GM12878 (cell line): ENCODE measurements around the gene TRMT44. TPM values are rescaled to one million over a fixed set of nuclear protein-coding genes. Genes with fewer than 3 reads are reported as not detected.

Experiments used
- ATAC-seq: fragments of 200-7000 bp; cut with Tn5 transposase; 3 replicates; pipeline ENCODE4 v1.9.1; 2020; ENCODE audit warnings: mild to moderate bottlenecking, moderate library complexity
- BruUV-seq: library from RNA; stranded (reverse); fragments of 400-500 nt; replicated peaks from 2 replicates; lab custom pipeline; 2021; lab: Mats Ljungman, UMichigan
- CTCF ChIA-PET: fragments of 300-600 bp; sonication (Branson Sonifier 250); formaldehyde crosslinking; extraction: SDS; loops from one replicate; lab custom pipeline; 2021; ENCODE audit warnings: inconsistent platforms; lab: Yijun Ruan, JAX
- POLR2A ChIA-PET: fragments of 350-600 bp; formaldehyde crosslinking; extraction: SDS; loops from one replicate; lab custom pipeline; 2021; ENCODE audit warnings: inconsistent platforms; lab: Charles Lee
- RAD21 ChIA-PET: fragments of 300-600 bp; sonication (Branson Sonifier 250); formaldehyde crosslinking; loops from one replicate; lab custom pipeline; 2023; ENCODE audit warnings: antibody characterized with exemption; ENCODE audit not compliant: unreplicated experiment; lab: Charles Lee
- SMC1A ChIA-PET: fragments of 300-600 bp; sonication (Branson Sonifier 250); formaldehyde crosslinking; loops from one replicate; lab custom pipeline; 2023; ENCODE audit not compliant: unreplicated experiment, uncharacterized antibody; lab: Charles Lee
- DNase-seq: peaks from one replicate; pipeline ENCODE4 v3.0.0-alpha.2; 2011; ENCODE audit warnings: low read depth, low spot score
- FAIRE-seq: peaks from 3 replicates; lab custom pipeline; 2011; peaks lifted over from hg19 to GRCh38; lab: Jason Lieb, UNC
- H2AFZ ChIP-seq: 2 replicates; pipeline ENCODE4 v1.6.0; 2011; ENCODE audit warnings: low read depth, low read length, control low read depth; ENCODE audit not compliant: control insufficient read depth
- H3K27ac ChIP-seq: 2 replicates; pipeline ENCODE4 v1.5.1; 2011; ENCODE audit warnings: control low read depth; ENCODE audit not compliant: control insufficient read depth, insufficient read depth
- H3K27me3 ChIP-seq, 2 experiments: replicated peaks in 1 of 2; 2 replicates each; pipeline versions ENCODE4 v1.6.0 to v1.6.1; 2011; ENCODE audit warnings: low read length in 1 of 2; ENCODE audit not compliant: control insufficient read depth in 2 of 2, insufficient read depth in 2 of 2
- H3K36me3 ChIP-seq, 2 experiments: 2 replicates each; pipeline ENCODE4 v1.5.1; 2011; ENCODE audit warnings: low read length in 1 of 2; ENCODE audit not compliant: control insufficient read depth in 2 of 2, insufficient read depth in 2 of 2
- H3K4me1 ChIP-seq: 2 replicates; pipeline ENCODE4 v1.6.1; 2011; ENCODE audit warnings: mild to moderate bottlenecking, low read length, moderate library complexity, mixed read lengths; ENCODE audit not compliant: control insufficient read depth, insufficient read depth
- H3K4me2 ChIP-seq: 2 replicates; pipeline ENCODE4 v1.6.0; 2011; ENCODE audit warnings: control low read depth; ENCODE audit not compliant: control insufficient read depth, insufficient read depth
- H3K4me3 ChIP-seq: fragments of 200-600 bp; sonication (generic); 2 replicates; pipeline ENCODE4 v1.5.1; 2016
- H3K79me2 ChIP-seq: 2 replicates; pipeline ENCODE4 v1.6.0; 2011; ENCODE audit warnings: low read length; ENCODE audit not compliant: control insufficient read depth, insufficient read depth
- H3K9ac ChIP-seq: 2 replicates; pipeline ENCODE4 v1.8.0; 2011; ENCODE audit warnings: low read length, control low read depth, mixed read lengths; ENCODE audit not compliant: control insufficient read depth, insufficient read depth
- H3K9me3 ChIP-seq: replicated peaks from 3 replicates; pipeline ENCODE4 v1.5.1; 2011; ENCODE audit warnings: mild to moderate bottlenecking, low read length; ENCODE audit not compliant: control insufficient read depth, insufficient read depth
- H4K20me1 ChIP-seq: 2 replicates; pipeline ENCODE4 v1.6.0; 2011; ENCODE audit not compliant: control insufficient read depth, insufficient read depth
- NFXL1 ChIP-seq: fragments of 450-650 bp; IDR thresholded peaks from 2 replicates; pipeline ENCODE4 v1.6.1; 2017; ENCODE audit warnings: antibody characterized with exemption, mild to moderate bottlenecking, borderline replicate concordance
- POLR2AphosphoS2 ChIP-seq: IDR thresholded peaks from 2 replicates; pipeline ENCODE4 v1.6.1; 2011; ENCODE audit warnings: low read depth, mild to moderate bottlenecking, low read length, improper control_type of control experiment, moderate library complexity
- SREBF1 ChIP-seq: IDR thresholded peaks from 2 replicates; pipeline ENCODE4 v1.6.1; 2012; ENCODE audit warnings: mild to moderate bottlenecking, low read length
- STAT1 ChIP-seq: fragments of 450-650 bp; conservative IDR thresholded peaks from 2 replicates; pipeline ENCODE4 v1.6.1; 2014; ENCODE audit warnings: antibody characterized with exemption, mild to moderate bottlenecking
- TBL1XR1 ChIP-seq: IDR thresholded peaks from 2 replicates; pipeline ENCODE4 v1.6.1; 2012; ENCODE audit warnings: low read depth, low read length, improper control_type of control experiment
- TCF7 ChIP-seq: IDR thresholded peaks from 2 replicates; pipeline ENCODE4 v1.6.1; 2014; ENCODE audit warnings: antibody characterized with exemption, borderline replicate concordance
- ZNF217 ChIP-seq: fragments of 450-650 bp; IDR thresholded peaks from 2 replicates; pipeline ENCODE4 v1.6.1; 2017; ENCODE audit warnings: antibody characterized with exemption, mild to moderate bottlenecking
- WGBS: methylation state at CpG from one replicate; pipeline ENCODE4 v1.1.6; 2016; ENCODE audit warnings: low lambda C conversion rate; ENCODE audit not compliant: insufficient replicate concordance, insufficient coverage; ENCODE audit errors: missing lambda C conversion rate; 5-methylcytosine and 5-hydroxymethylcytosine counted together
- in situ Hi-C: fragments of 300-500 bp; cut with MboI; formaldehyde crosslinking; loops from 9 replicates; pipeline ENCODE4 v1.14.3; 2018; ENCODE audit warnings: mixed read lengths
- intact Hi-C: fragments of 100-400 bp; cut with micrococcal nuclease; formaldehyde crosslinking; loops from one replicate; pipeline ENCODE4 v1.14.2; 2022; ENCODE audit not compliant: unreplicated experiment
- polyA plus RNA-seq, 11 experiments: library from polyadenylated mRNA; depleted of rRNA in 4 of 11; unstranded in 6 of 11; stranded (reverse) in 5 of 11; fragments of >200 nt; fragmentation: Nextera tagmentation in 4 of 11; fragmentation: Illumina TruSeq in 1 of 11; extraction: Ambion mirVana in 4 of 11; extraction: Trizol in 1 of 11; gene quantifications; 1 replicate in 1 of 11; 2 replicates in 10 of 11; pipeline versions ENCODE4 v1.2.1 to v1.2.3, GENCODE V29; 2011 to 2016; ENCODE audit warnings: inconsistent platforms in 2 of 11, missing spikeins in 2 of 11, low read depth in 1 of 11
- total RNA-seq, 4 experiments: library from RNA; depleted of rRNA in 3 of 4; stranded (reverse); fragments of >200 nt in 3 of 4; fragmentation: Illumina TruSeq in 1 of 4; extraction: Trizol in 1 of 4; gene quantifications; 2 replicates each; pipeline versions ENCODE4 v1.2.1 to v1.2.3, GENCODE V29; 2013 to 2021
- TF ChIP-seq, protein P1 (sequence below): fragments of 450-650 bp; IDR thresholded peaks from 2 replicates; pipeline ENCODE4 v1.6.1; 2018; ENCODE audit warnings: borderline replicate concordance, mild to moderate bottlenecking; ENCODE audit not compliant: partially characterized antibody

The TRMT44 gene
- total and polyA plus RNA-seq, 10 of the 15 experiments (the other 5 are each of a cell fraction or from before 2014, with no cell fraction given) = 1.3 to 18.5 (median 10.1) TPM

DNA sequence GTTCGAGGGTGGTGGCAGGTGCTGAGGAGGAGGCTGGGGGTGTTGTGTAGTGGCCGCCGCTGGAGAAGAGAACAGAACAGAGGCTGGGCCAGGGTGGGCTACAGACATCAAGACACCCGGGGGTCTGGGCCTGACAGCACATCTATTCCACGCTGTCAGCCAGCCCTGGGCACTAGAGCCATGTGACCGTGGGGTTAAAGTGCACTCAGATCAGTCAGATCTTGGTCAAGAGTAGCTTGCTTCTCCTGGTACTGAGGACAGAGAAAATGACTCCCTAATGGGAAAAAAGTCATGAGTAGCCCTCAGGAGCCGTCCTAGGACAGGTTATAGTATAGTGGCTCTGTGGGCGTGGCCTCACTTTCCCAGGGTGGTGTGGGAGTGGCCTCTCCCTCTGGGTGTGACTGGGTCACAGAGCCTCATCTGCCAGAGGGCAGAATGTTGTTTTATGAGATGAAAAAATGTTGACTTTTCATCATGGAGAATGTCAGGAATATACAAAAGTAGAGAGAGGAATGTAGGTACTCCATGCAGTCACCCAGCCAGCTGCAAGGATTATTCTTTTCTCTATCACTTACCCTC is 19.4 kb downstream of the TRMT44 start:
- in situ Hi-C loops = loop anchor here (5.0 kb wide), 1 partner anchor 137 kb away; no protein-coding TSS in a partner anchor
- BruUV-seq = no TSS peak
- no peak overlapping the region for H3K27ac ChIP-seq

More for the DNA sequence above, 19.4 kb downstream of the TRMT44 start:
- no peaks in the 10 kb centered on the region for H3K9me3 ChIP-seq
- no peak overlapping the region for H3K9ac ChIP-seq
- H3K4me1 ChIP-seq = no peaks in the 10 kb centered on the region
- FAIRE-seq (no peak), ATAC-seq (0 out of 3 replicates have a peak, but pooled peaks have one; percentile 31), DNase-seq (no peak)
- ChIA-PET POLR2A (no interaction called here), RAD21 (no interaction called here), SMC1A (interaction anchor here (0.6 kb wide), 1 partner anchor 111 kb away, joined by 3 read pairs; no protein-coding TSS in a partner anchor), CTCF (no interaction called here)
- TF ChIP-seq, protein P1, sequence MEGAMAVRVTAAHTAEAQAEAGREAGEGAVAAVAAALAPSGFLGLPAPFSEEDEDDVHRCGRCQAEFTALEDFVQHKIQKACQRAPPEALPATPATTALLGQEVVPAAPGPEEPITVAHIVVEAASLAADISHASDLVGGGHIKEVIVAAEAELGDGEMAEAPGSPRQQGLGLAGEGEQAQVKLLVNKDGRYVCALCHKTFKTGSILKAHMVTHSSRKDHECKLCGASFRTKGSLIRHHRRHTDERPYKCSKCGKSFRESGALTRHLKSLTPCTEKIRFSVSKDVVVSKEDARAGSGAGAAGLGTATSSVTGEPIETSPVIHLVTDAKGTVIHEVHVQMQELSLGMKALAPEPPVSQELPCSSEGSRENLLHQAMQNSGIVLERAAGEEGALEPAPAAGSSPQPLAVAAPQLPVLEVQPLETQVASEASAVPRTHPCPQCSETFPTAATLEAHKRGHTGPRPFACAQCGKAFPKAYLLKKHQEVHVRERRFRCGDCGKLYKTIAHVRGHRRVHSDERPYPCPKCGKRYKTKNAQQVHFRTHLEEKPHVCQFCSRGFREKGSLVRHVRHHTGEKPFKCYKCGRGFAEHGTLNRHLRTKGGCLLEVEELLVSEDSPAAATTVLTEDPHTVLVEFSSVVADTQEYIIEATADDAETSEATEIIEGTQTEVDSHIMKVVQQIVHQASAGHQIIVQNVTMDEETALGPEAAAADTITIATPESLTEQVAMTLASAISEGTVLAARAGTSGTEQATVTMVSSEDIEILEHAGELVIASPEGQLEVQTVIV = no peak
- no peak for TF ChIP-seq NFXL1
- TF ChIP-seq STAT1 = no peak
- no peak for TF ChIP-seq POLR2AphosphoS2
- TF ChIP-seq TCF7 = no peak
- TF ChIP-seq TBL1XR1 = no peak
- no peak for TF ChIP-seq ZNF217
- no peak for TF ChIP-seq SREBF1
- H3K79me2 ChIP-seq = no peaks in the 10 kb centered on the region
- H4K20me1 ChIP-seq = no peaks in the 10 kb centered on the region; the same call in 1 of the 2 replicates
- no peaks in the 10 kb centered on the region for H3K27me3 ChIP-seq
- intact Hi-C loops = no loop called here
- no peak overlapping the region for H3K4me2 ChIP-seq
- no peak overlapping the region for H2AFZ ChIP-seq
- H3K36me3 ChIP-seq = peaks cover 4 to 8% of the 10 kb centered on the region in 2 experiments
- 85% methylated on average over 8 of the region's 8 CpGs for WGBS
- H3K4me3 ChIP-seq = no peak overlapping the region
